Right renal pelvis (tissue), 4 donors: ENCODE data around the gene HLA-C. TPM values are rescaled to one million over a fixed set of nuclear protein-coding genes. Genes with fewer than 3 reads are reported as not detected.
"Not testable (repeated sequence)": the region's sequence is repeated elsewhere in the genome, so short reads cannot be mapped to it uniquely, and the experiment has no call there.

ENCODE experiments used
- DNase-seq, 4 donors: peaks; one replicate each; pipeline ENCODE4 v3.0.0-alpha.2; 2013; ENCODE audit warnings: low read depth in 4 of 4, low spot score in 3 of 4, missing footprints in 1 of 4
- polyA plus RNA-seq, 4 donors: library from polyadenylated mRNA; unstranded; fragments of 120-200 nt; gene quantifications; one replicate each; pipeline ENCODE4 v1.2.1, GENCODE V29; 2013; ENCODE audit not compliant: insufficient read length in 4 of 4

HLA-C gene
- polyA plus RNA-seq, result 100 to 1,000 TPM in 2 of 4 donors, 10 to 100 TPM in 2; 91.2 to 180 (median 118) TPM

DNA sequence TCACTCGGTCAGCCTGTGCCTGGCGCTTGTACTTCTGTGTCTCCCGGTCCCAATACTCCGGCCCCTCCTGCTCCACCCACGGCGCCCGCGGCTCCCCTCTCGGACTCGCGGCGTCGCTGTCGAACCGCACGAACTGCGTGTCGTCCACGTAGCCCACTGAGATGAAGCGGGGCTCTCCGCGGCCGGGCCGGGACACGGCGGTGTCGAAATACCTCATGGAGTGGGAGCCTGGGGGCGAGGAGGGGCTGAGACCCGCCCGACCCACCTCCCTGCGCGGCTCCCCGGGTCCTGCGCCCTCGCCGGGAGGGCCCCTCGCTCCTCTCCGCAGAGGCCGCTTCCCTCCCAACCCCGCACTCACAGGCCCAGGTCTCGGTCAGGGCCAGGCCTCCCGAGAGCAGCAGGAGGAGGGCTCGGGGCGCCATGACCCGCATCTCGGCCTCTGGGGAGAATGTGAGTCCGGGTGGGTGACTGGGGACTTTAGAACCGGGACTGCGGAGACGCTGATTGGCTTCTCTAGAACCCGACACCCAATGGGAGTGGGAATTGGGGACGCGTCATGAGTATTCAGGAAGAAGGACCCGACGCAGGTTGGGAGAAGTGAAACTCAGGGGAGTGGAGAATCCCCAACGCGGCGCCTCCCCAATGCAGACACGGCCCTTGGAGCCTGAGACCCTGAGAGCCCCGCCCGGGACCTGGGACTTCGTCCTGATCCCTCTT, at the start of gene HLA-C:
TSS of gene HLA-C (minus strand) at position 452 of the 717 bp plus-strand sequence. CDS start at position 431, 21 bp downstream.
- DNase-seq, result peak; percentile 71 to 94 (median 86)

- DNase-seq, result no peak
These were observed 49.3 kb upstream of the HLA-C start for GRCh38 chr6:31321005-31321707.

DNA sequence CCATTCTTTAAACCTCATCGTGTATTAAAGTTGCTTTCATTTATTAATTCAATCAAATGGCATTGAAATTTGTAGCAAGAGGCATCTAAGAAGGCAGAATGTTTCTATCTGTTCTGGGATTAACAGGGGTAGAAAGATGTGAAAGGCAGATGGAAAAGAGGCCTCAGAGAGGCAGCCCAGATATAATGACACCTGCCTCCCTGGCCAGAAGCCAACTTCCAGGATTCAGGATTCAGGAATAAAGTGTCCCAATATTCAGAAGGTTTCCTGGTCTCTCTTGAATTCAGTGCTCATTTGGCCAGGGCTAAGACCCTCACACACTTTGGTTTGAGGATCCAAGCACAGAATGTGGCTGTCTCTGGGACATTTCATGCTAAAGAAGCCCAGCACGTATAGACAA, 45.1 kb upstream of the HLA-C start:
- no peak for DNase-seq

DNA sequence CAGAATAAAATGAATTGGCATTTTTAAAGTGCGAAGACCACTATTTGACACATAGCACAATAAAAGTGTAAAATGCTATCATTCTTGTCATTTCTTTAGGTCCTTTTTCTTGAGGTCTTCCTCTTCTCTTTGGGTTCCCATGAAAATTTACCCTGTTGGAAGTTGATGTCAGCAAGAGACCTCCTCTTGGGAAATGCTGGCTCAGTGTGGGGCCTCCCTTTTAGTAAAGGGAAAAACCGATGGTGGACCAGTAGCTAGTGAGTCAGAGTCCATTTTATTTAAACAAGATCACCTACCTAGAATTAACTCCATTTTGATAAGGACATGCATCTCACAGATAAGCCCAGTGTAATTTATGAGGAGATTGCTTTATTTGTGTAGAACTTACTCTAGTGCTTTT, 37.7 kb upstream of the HLA-C start:
- DNase-seq, result no peak

DNA sequence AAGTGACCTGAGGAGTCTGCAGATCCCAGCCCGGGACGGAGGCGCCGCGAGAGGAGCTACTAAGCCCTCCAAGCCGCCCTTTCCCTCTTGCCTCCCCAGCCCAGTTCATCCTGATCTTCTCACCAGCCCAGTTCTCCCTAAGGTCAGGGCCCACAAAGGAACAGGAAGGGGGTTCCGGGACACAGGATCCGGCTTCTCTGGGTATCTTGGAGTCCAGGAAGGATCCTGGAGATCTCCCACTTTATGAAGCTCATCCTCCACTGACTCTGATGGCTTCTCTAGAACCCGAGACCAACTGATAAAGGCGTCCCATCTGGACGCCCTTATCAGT, 36.9 kb upstream of the HLA-C start:
- DNase-seq, result no peak

GRCh38 chr6:31308050-31308844, 36.4 kb upstream of the HLA-C start:
- DNase-seq, result no peak

- no peak for DNase-seq
These were observed 35.8 kb upstream of the HLA-C start for GRCh38 chr6:31307669-31308049.

DNA sequence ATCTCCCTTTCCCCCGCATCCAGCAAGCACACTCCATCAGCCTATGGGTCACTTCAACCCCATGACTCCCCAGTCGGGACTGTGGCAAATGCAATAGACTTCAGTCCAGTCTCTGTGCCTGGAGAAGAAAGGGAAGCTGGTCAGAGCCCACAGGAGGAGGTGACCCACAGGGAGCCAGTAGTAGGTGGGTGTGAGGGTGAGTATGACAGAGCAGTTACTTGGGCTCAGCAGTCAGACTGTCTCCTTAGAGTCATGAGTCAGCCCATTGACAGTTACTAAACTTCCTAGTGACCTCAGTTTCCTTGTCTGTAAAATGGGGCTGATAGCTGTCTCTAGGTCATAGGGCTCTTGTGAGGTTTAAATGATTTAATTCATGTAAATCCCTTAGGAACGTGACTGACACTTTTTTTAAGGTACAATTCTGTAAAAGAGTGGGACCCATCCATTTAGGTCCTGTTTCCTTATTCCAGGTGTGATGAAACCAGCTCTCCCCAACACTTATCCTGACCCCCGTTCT, 33.9 kb upstream of the HLA-C start:
- DNase-seq, result no peak

- no peak for DNase-seq
These were observed 32.8 kb upstream of the HLA-C start for GRCh38 chr6:31304683-31305082.

GRCh38 chr6:31300797-31301196, 28.9 kb upstream of the HLA-C start:
- no peak for DNase-seq

DNA sequence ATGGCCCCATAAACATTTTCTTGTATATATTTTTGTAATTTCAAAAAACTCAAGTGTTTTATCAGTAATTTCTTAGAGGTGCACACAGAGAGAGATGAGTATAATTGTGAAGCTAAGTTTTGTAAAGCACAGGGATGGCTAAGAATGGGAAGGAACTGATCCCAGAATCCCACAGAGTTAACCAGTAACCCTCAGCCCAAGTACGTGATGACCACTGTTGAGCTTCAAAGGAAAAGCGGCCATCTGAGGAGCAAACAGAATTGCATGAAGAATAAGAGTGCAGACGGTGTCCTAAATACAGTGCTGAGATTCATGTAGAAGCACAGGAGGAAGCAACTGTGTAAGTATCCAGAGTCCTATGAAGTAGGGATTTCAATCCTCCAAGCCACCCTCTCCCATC, 28.1 kb upstream of the HLA-C start:
- DNase-seq, result no peak

DNA sequence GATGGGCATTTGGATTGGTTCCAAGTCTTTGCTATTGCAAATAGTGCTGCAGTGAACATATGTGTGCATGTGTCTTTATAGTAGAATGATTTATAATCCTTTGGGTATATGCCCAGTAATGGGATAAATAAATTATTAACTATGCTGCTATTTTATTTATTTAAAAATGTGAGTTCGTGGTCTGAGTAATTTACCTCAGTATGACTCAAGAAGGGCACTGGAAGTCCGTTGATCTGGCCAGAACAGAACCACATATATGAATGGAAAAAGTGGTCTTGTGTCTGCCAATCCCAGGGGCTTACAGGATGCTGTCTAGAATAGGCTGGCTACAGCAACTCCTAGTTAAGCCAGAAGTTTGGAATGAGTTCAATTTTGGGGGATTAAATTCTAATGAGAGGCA, 27.6 kb upstream of the HLA-C start:
- DNase-seq, result no peak

DNA sequence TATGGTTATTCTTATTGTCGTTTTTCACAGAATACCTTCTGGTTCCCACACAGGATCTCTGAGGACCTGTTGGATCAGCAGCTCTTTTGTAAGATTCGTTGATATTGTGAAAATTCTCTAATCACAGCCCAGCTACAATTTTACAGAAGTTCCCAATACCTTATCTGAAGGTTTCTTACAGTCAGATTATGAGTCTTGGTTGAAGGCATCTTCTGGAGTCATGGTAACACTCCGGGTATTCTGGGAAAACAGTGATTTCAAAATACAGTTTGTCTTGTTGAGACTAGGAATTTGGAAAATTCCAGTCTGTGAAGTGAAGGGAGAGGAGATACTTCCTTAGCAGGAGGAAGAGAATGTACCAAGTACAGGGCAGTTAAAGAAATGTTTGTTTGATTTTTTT, 22.2 kb upstream of the HLA-C start:
- no peak for DNase-seq

DNA sequence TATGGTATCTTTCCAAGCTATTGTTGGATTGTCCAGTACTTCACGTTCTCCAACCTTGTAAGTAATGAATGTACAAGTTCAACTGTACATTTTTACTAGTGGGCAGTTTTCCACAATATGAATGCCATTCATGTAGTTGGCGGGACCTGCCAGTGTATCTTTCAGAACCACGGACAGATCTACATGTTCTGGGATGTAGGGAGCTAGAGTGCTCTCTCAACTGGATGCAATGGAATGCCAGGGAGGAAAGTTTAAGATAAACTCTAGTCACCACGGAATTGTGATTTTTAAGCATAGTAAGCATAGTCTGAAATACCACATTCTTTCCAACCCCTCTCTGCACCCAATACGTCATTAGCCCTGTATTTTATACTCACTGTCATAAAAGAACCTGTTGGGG, 21.5 kb upstream of the HLA-C start:
- DNase-seq, result peak in 3 of 4 donors; percentile 14 to 19 (median 16)

- no peak for DNase-seq
These were observed 17.9 kb upstream of the HLA-C start for GRCh38 chr6:31289788-31290187.

GRCh38 chr6:31287619-31288018, 15.7 kb upstream of the HLA-C start:
- no peak for DNase-seq

GRCh38 chr6:31285982-31286381, 14.1 kb upstream of the HLA-C start:
- no peak for DNase-seq

DNA sequence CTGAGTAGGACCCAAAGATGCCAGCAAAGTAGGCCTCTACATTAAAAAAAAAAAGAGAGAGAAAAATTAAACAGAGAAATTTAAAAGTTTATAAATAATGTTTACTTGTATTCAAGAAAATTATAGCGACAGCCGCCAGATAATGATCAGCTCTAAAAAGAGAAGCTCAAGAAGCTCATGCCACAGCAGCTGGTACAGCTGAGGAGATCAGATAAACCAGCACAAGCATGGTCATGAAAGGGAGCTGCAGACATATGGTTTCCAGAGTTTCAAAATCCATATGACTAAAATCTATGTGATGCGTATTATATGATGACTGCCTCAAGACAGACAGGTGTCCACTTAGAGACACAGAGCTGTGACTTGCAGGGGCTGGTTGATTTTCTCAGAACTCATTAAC, 13.6 kb upstream of the HLA-C start:
- DNase-seq, result no peak

GRCh38 chr6:31279647-31280046, 7.8 kb upstream of the HLA-C start:
- not testable (repeated sequence) for DNase-seq

- no peak for DNase-seq
These were observed 1.1 kb upstream of the HLA-C start for GRCh38 chr6:31272836-31273626.
